Testis (tissue), 2 donors: ENCODE data around the gene ACP1.

ENCODE experiments used
- POLR2A ChIP-seq: fragments of 450-650 bp; IDR thresholded peaks from one replicate; pipeline ENCODE4 v1.6.1; 2017; ENCODE audit warnings: antibody characterized with exemption, mild to moderate bottlenecking, moderate library complexity
- TF ChIP-seq, protein P1 (sequence below), 3 experiments: fragments of 450-650 bp in 2 of 3; fragments of 200-600 bp in 1 of 3; sonication (generic) in 1 of 3; IDR thresholded peaks; one replicate each; pipeline ENCODE4 v1.5.1; 2016 to 2019; ENCODE audit warnings: antibody characterized with exemption in 3 of 3, mild to moderate bottlenecking in 2 of 3, moderate library complexity in 1 of 3

DNA sequence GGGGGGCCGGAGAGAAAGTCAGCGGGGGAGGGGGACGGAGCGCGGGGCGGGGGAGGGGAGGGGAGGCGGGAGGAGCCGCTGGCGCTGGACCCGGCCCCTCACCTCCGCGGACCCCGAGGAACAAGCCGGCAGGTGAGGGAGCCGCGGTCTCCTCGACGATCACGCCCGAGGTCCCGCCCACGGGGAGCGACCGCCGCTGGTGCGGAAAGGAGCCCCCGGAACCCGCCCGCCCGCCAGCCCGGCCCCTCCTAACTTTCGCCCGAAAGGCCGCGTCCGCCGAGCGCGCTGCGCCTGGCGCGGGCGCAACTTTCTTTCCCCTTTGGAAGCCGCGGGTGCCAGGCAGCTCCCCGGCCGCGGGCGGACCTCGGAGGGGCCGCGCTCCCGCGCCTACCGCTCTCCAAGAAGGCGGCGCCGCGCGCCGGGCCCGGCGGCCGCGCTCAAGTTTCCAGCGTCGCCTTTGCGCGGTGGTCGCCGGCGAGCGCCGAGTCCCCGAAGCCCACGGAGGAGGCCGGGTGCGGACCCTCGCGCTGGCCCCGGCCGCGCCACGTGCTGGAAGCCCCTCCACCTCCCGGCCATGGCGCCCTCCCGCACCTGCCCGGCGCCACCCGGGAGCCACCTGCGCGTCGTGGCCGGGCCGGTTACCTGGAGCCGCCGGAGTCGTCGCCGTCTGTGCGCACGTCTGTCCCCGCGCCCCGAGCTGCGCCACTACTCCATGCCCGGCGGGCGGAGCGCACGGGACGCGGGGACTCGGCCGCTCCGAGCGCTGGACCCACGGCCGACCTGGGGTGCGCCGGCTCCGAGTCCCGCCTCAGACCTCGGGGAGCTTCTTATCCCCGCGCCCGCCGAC, 23.4 kb downstream of the ACP1 start, which contains the start of gene ALKAL2:
- TF ChIP-seq, protein P1, sequence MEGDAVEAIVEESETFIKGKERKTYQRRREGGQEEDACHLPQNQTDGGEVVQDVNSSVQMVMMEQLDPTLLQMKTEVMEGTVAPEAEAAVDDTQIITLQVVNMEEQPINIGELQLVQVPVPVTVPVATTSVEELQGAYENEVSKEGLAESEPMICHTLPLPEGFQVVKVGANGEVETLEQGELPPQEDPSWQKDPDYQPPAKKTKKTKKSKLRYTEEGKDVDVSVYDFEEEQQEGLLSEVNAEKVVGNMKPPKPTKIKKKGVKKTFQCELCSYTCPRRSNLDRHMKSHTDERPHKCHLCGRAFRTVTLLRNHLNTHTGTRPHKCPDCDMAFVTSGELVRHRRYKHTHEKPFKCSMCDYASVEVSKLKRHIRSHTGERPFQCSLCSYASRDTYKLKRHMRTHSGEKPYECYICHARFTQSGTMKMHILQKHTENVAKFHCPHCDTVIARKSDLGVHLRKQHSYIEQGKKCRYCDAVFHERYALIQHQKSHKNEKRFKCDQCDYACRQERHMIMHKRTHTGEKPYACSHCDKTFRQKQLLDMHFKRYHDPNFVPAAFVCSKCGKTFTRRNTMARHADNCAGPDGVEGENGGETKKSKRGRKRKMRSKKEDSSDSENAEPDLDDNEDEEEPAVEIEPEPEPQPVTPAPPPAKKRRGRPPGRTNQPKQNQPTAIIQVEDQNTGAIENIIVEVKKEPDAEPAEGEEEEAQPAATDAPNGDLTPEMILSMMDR (IDR thresholded peaks at IDR 0.05): no peak
- no peak for TF ChIP-seq POLR2A
